Naive thymus-derived CD8-positive, alpha-beta T cell (primary cell): ENCODE data around the gene TMEM44. TPM values are rescaled to one million over a fixed set of nuclear protein-coding genes. Genes with fewer than 3 reads are reported as not detected.
A peak's percentile ranks its signal among the peaks of the same experiment; 100 is the strongest.

Experiments
- ATAC-seq, 2 donors: fragments of 150-1000 bp; cut with Tn5 transposase in 1 of 2; sonication (Bioruptor Pico), chemical (Tn5 transposase) in 1 of 2; 1 replicate in 1 of 2; 2 replicates in 1 of 2; pipeline ENCODE4 v1.10.0; 2021; ENCODE audit warnings: mild to moderate bottlenecking in 2 of 2, moderate library complexity in 2 of 2
- POLR2A ChIA-PET: fragments of 350-600 bp; sonication (Branson Sonifier 250); formaldehyde crosslinking; loops from one replicate; lab custom pipeline; 2021; ENCODE audit warnings: antibody characterized with exemption; lab: Charles Lee
- DNase-seq, 10 donors: peaks; one replicate each; pipeline versions ENCODE4 v3.0.0 to v3.0.0-alpha.2; 2020 to 2022
- H3K27ac Mint-ChIP-seq, 10 donors: one replicate each; pipeline ENCODE4 v1.8.0; 2020 to 2022; ENCODE audit warnings: mild to moderate bottlenecking in 10 of 10, mixed read lengths in 10 of 10, moderate library complexity in 4 of 10, inconsistent platforms in 1 of 10
- H3K27me3 Mint-ChIP-seq, 5 donors: one replicate each; pipeline ENCODE4 v1.8.0; 2021 to 2022; ENCODE audit warnings: mixed read lengths in 5 of 5
- H3K36me3 Mint-ChIP-seq, 3 donors: one replicate each; pipeline ENCODE4 v1.8.0; 2020 to 2022; ENCODE audit warnings: mixed read lengths in 3 of 3, mild to moderate bottlenecking in 2 of 3, inconsistent platforms in 1 of 3
- H3K4me1 Mint-ChIP-seq, 4 donors: one replicate each; pipeline ENCODE4 v1.8.0; 2021 to 2022; ENCODE audit warnings: mixed read lengths in 4 of 4
- H3K4me3 Mint-ChIP-seq, 10 donors: one replicate each; pipeline ENCODE4 v1.8.0; 2020 to 2022; ENCODE audit warnings: mild to moderate bottlenecking in 10 of 10, mixed read lengths in 10 of 10, moderate library complexity in 6 of 10, inconsistent platforms in 1 of 10
- H3K9me3 Mint-ChIP-seq, 9 donors: one replicate each; pipeline ENCODE4 v1.8.0; 2020 to 2022; ENCODE audit warnings: mixed read lengths in 9 of 9, mild to moderate bottlenecking in 3 of 9, inconsistent platforms in 1 of 9, moderate library complexity in 1 of 9
- polyA plus RNA-seq, 3 donors: library from polyadenylated mRNA; unstranded; fragments of 300-500 nt; fragmentation: Illumina TruSeq; gene quantifications; one replicate each; pipeline ENCODE4 v1.2.3, GENCODE V29; 2021
- total RNA-seq, 8 experiments: library from RNA in 2 of 8; stranded (reverse) in 2 of 8; gene quantifications; one replicate each; pipeline ENCODE4 v1.2.3 and lab custom pipeline; 2021 to 2026

Gene TMEM44
- total and polyA plus RNA-seq, 5 experiments from 2014 or later, result 0.14 to 4.6 (median 2.0) TPM

DNA sequence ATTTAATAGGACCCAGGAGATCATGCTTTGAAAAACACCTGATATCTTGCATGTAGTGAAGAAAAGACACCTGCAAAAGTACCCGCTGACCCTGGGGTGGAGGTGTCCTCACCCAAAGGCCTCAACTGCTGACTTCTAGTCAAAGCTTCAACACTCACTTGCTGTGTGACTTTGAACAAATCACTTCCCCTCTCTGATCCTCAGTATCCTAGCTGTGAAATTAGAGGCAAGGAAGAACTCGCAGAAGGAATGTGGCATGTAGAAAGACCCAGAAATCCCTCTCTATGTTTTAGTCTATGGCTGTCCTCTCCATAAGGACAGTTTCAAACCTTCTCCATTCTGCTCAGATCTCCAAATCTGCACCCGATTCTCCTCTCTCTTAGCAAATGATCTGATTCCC, 93.7 kb downstream of the TMEM44 start:
- H3K4me1 Mint-ChIP-seq, result peaks cover 9 to 17% (median 15%) of the 10 kb centered on the region in 4 donors
- peaks cover 0 to 14% (median 5%) of the 10 kb centered on the region in 9 donors for H3K9me3 Mint-ChIP-seq
- H3K27me3 Mint-ChIP-seq, result peaks cover 0 to 2% (median 0%) of the 10 kb centered on the region in 5 donors
- peak overlapping the region in 1 of 10 donors; percentile 53 for H3K27ac Mint-ChIP-seq
- DNase-seq (no peak), ATAC-seq (no peak)
- H3K4me3 Mint-ChIP-seq, result no peak overlapping the region
- peaks cover 0 to 6% (median 5%) of the 10 kb centered on the region in 3 donors for H3K36me3 Mint-ChIP-seq
- POLR2A ChIA-PET, result interaction anchor here (1.4 kb wide), 1 partner anchor 44 kb away, joined by 5 read pairs; no protein-coding TSS in a partner anchor

GRCh38 chr3:194537732-194538247, 95.4 kb downstream of the TMEM44 start:
- H3K27me3 Mint-ChIP-seq, result peaks cover 0 to 2% (median 0%) of the 10 kb centered on the region in 5 donors

More at GRCh38 chr3:194537732-194538247, 95.4 kb downstream of the TMEM44 start:
- ATAC-seq, result no peak
- Mint-ChIP-seq H3K36me3 (peaks cover 0 to 14% (median 12%) of the 10 kb centered on the region in 3 donors), H3K9me3 (peaks cover 0 to 27% (median 13%) of the 10 kb centered on the region in 9 donors), H3K27ac (peak overlapping the region in 4 of 10 donors; percentile 7 to 86 (median 76)), H3K4me3 (no peak overlapping the region), H3K4me1 (peaks cover 9 to 17% (median 14%) of the 10 kb centered on the region in 4 donors)
- DNase-seq, result no peak
- POLR2A ChIA-PET, result interaction anchor here (0.6 kb wide), 1 partner anchor 52 kb away, joined by 4 read pairs; no protein-coding TSS in a partner anchor

Other genes starting within 250 kb of the TMEM44 start
- 10 to 100 TPM; 12.2 to 12.8 TPM for gene GP5, start 234.2 kb downstream of the TMEM44 start, total RNA-seq
- gene GP5, start 234.2 kb downstream of the TMEM44 start, polyA plus RNA-seq, result 1 to 10 TPM; 4.2 to 9.5 (median 5.5) TPM
- gene ATP13A3, start 146.4 kb downstream of the TMEM44 start, total RNA-seq, result 10 to 100 TPM; 51.7 to 53.8 TPM
- gene ATP13A3, start 146.4 kb downstream of the TMEM44 start, polyA plus RNA-seq, result 10 to 100 TPM in 2 of 3 donors, 1 to 10 TPM in 1; 5.9 to 13.2 (median 10.6) TPM
- gene LSG1, start 38.8 kb upstream of the TMEM44 start, total RNA-seq, result 10 to 100 TPM; 87.7 to 97.5 TPM
- 10 to 100 TPM; 23.0 to 42.8 (median 24.8) TPM for gene LSG1, start 38.8 kb upstream of the TMEM44 start, polyA plus RNA-seq
- gene FAM43A, start 52.5 kb upstream of the TMEM44 start, total RNA-seq, result 1 to 10 TPM; 3.5 to 3.8 TPM
- 1 to 10 TPM in 1 of 3 donors, under 1 TPM in 2; 0.40 to 1.1 (median 0.53) TPM for gene FAM43A, start 52.5 kb upstream of the TMEM44 start, polyA plus RNA-seq